Activated effector memory CD4-positive, alpha-beta T cell treated with Interleukin-2 at 50 U/mL for 16 hours (primary cell): ENCODE results near the gene SLC25A45.

Source experiments
- DNase-seq: peaks from one replicate; pipeline ENCODE4 v3.0.0-alpha.2; 2020

SLC25A45 gene

GRCh38 chr11:65402790-65403189 lies 20.3 kb upstream of the SLC25A45 start:
- DNase-seq = no peak

GRCh38 chr11:65401803-65402248 lies 19.4 kb upstream of the SLC25A45 start:
- DNase-seq = no peak

GRCh38 chr11:65401073-65401802 lies 18.8 kb upstream of the SLC25A45 start:
- DNase-seq = no peak

GRCh38 chr11:65400307-65401072 lies 18.0 kb upstream of the SLC25A45 start:
- no peak for DNase-seq

- no peak for DNase-seq
These were observed 17.4 kb upstream of the SLC25A45 start for GRCh38 chr11:65399845-65400244.

- DNase-seq = no peak
These were observed 16.8 kb upstream of the SLC25A45 start for GRCh38 chr11:65399249-65399648.

GRCh38 chr11:65398362-65398910 lies 16.0 kb upstream of the SLC25A45 start:
- DNase-seq = no peak

GRCh38 chr11:65396769-65397745 lies 14.6 kb upstream of the SLC25A45 start:
- DNase-seq = no peak

GRCh38 chr11:65395961-65396530 lies 13.6 kb upstream of the SLC25A45 start:
- DNase-seq = no peak

- DNase-seq = no peak
These were observed 11.7 kb upstream of the SLC25A45 start for GRCh38 chr11:65394125-65394536.

- no peak for DNase-seq
These were observed 11.2 kb upstream of the SLC25A45 start for GRCh38 chr11:65393513-65394079.

GRCh38 chr11:65392899-65393298 lies 10.5 kb upstream of the SLC25A45 start:
- no peak for DNase-seq

GRCh38 chr11:65392186-65392829 lies 9.9 kb upstream of the SLC25A45 start:
- no peak for DNase-seq

GRCh38 chr11:65390996-65391395 lies 8.6 kb upstream of the SLC25A45 start:
- no peak for DNase-seq

- DNase-seq = no peak
These were observed 7.9 kb upstream of the SLC25A45 start for GRCh38 chr11:65390099-65390941.

- DNase-seq = no peak
These were observed 7.0 kb upstream of the SLC25A45 start for GRCh38 chr11:65389294-65389980.

- DNase-seq = no peak
These were observed 6.3 kb upstream of the SLC25A45 start for GRCh38 chr11:65388731-65389130.

GRCh38 chr11:65386307-65387140 lies 4.1 kb upstream of the SLC25A45 start, which contains the start of gene FRMD8:
FRMD8 (plus strand) TSS chr11:65386637; CDS start chr11:65387037, 400 bp downstream.
- DNase-seq = peak; percentile 86
